Measurements from ENCODE around the gene DESI2.

DESI2 gene

GRCh38 chr1:244755673-244756072 lies 102.7 kb downstream of the DESI2 start:
- DNase-seq (ENCODE audit: low read depth in 3 of 3): no peak

- no peak for DNase-seq (ENCODE audit: low read depth in 3 of 3)
Measured at GRCh38 chr1:244757091-244757939, 104.4 kb downstream of the DESI2 start.
